Measurements from ENCODE around the gene RSL1D1.

The RSL1D1 gene

GRCh38 chr16:11893571-11893970, 42.2 kb upstream of the RSL1D1 start:
- Histone ChIP-seq H2AFZ (ENCODE audit: low read length) (no peak overlapping the region), H3K4me1 (ENCODE audit: insufficient read depth, low read length, poor library complexity, severe bottlenecking) (no peaks in the 10 kb centered on the region), H4K20me1 (ENCODE audit: insufficient read depth, low read length, poor library complexity, severe bottlenecking) (no peaks in the 10 kb centered on the region), H3K4me3 (ENCODE audit: low read length, poor library complexity, severe bottlenecking) (no peak overlapping the region), H3K9me2 (replicated peaks; ENCODE audit: low read depth, low read length) (no peaks in the 10 kb centered on the region), H3K9ac (ENCODE audit: low read depth, low read length, poor library complexity, severe bottlenecking) (no peak overlapping the region), H3K4me2 (ENCODE audit: low read depth, low read length, poor library complexity, severe bottlenecking) (no peak overlapping the region), H3K36me3 (ENCODE audit: insufficient read depth, low read length) (peaks cover 31% of the 10 kb centered on the region; the same call in 1 of the 2 replicates), H3F3A (ENCODE audit: low read depth) (no peaks in the 10 kb centered on the region), H3K9me3 (ENCODE audit: insufficient read depth, low read depth, low read length) (no peaks in the 10 kb centered on the region), H3K79me2 (ENCODE audit: insufficient read depth, low read length) (no peaks in the 10 kb centered on the region), H3K27me3 (ENCODE audit: insufficient read depth, low read length, poor library complexity, severe bottlenecking) (no peaks in the 10 kb centered on the region)
- TF ChIP-seq EZH2phosphoT487 (IDR thresholded peaks at IDR 0.05; ENCODE audit: borderline replicate concordance), result no peak
- TF ChIP-seq, protein P1, sequence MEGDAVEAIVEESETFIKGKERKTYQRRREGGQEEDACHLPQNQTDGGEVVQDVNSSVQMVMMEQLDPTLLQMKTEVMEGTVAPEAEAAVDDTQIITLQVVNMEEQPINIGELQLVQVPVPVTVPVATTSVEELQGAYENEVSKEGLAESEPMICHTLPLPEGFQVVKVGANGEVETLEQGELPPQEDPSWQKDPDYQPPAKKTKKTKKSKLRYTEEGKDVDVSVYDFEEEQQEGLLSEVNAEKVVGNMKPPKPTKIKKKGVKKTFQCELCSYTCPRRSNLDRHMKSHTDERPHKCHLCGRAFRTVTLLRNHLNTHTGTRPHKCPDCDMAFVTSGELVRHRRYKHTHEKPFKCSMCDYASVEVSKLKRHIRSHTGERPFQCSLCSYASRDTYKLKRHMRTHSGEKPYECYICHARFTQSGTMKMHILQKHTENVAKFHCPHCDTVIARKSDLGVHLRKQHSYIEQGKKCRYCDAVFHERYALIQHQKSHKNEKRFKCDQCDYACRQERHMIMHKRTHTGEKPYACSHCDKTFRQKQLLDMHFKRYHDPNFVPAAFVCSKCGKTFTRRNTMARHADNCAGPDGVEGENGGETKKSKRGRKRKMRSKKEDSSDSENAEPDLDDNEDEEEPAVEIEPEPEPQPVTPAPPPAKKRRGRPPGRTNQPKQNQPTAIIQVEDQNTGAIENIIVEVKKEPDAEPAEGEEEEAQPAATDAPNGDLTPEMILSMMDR (conservative IDR thresholded peaks at IDR 0.05; ENCODE audit: low read length), result no peak

DNA sequence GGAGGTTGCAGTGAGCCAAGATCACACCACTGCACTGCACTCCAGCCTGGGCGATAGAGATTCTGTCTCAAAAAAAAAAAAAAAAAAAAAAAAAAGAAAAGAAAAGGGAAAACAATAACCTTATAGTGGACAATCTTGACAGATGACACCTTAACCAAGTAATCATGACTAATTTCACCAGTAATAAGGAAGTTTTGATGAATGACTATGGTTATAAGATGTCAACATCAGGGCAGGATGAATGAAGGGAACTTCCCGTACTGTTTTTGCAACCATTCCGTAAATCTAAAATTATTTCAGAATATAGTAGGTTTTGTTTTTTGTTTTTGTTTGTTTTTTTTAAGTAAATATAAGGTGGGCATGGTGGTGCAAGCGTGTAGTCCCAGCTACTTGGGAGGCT, 41.4 kb upstream of the RSL1D1 start:
- no peak overlapping the region for H3K4me2 ChIP-seq (ENCODE audit: low read depth, low read length, poor library complexity, severe bottlenecking)
- no peak overlapping the region for H2AFZ ChIP-seq (ENCODE audit: low read length)
- H3K9ac ChIP-seq (ENCODE audit: low read depth, low read length, poor library complexity, severe bottlenecking), result no peak overlapping the region
- H3F3A ChIP-seq (ENCODE audit: low read depth), result no peaks in the 10 kb centered on the region
- TF ChIP-seq EZH2phosphoT487 (IDR thresholded peaks at IDR 0.05; ENCODE audit: borderline replicate concordance), result no peak
- TF ChIP-seq, protein P1 (conservative IDR thresholded peaks at IDR 0.05; ENCODE audit: low read length), result no peak
- no peaks in the 10 kb centered on the region for H3K9me2 ChIP-seq (replicated peaks; ENCODE audit: low read depth, low read length)
- H4K20me1 ChIP-seq (ENCODE audit: insufficient read depth, low read length, poor library complexity, severe bottlenecking), result no peaks in the 10 kb centered on the region
- no peaks in the 10 kb centered on the region for H3K27me3 ChIP-seq (ENCODE audit: insufficient read depth, low read length, poor library complexity, severe bottlenecking)
- peaks cover 31% of the 10 kb centered on the region; the same call in 1 of the 2 replicates for H3K36me3 ChIP-seq (ENCODE audit: insufficient read depth, low read length)
- no peaks in the 10 kb centered on the region for H3K79me2 ChIP-seq (ENCODE audit: insufficient read depth, low read length)
- no peak overlapping the region for H3K4me3 ChIP-seq (ENCODE audit: low read length, poor library complexity, severe bottlenecking)
- no peaks in the 10 kb centered on the region for H3K9me3 ChIP-seq (ENCODE audit: insufficient read depth, low read depth, low read length)
- no peaks in the 10 kb centered on the region for H3K4me1 ChIP-seq (ENCODE audit: insufficient read depth, low read length, poor library complexity, severe bottlenecking)

DNA sequence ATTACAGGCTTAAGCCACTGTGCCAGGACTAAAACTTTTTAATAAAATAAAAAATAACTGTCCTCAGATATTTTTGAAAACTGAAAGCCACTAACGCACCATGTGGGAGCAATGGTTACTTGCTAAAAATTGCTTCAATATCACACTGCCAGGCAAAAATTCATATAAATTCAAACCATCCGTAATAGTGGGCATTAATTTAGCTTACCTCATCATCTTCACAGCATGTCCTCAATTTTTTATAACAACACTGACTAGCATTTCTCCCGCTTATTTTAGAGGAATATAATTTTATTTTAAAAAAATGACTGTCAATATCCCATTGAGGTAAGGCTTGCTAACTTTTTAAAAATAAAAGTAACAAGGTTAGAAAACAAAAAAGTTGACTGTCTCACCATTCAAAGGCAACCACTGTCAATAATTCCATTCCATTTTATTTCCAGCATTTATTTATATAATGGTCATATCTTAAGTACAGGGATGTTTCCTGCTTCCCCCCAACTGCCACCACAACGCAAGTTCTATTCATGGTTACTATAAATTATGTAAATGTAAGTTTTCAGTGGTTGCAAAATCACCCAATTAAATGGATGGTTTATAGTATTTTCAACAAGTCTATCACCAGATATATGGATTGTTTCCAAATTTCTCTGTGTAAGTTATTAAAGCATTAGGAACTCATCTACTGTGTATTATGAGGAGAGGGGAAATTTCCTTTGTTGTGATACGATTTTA, 39.1 kb upstream of the RSL1D1 start:
- Histone ChIP-seq H3K9me3 (ENCODE audit: insufficient read depth, low read depth, low read length) (no peaks in the 10 kb centered on the region), H3K4me1 (ENCODE audit: insufficient read depth, low read length, poor library complexity, severe bottlenecking) (no peaks in the 10 kb centered on the region), H2AFZ (ENCODE audit: low read length) (no peak overlapping the region), H3K9me2 (replicated peaks; ENCODE audit: low read depth, low read length) (no peaks in the 10 kb centered on the region), H3K9ac (ENCODE audit: low read depth, low read length, poor library complexity, severe bottlenecking) (no peak overlapping the region), H3F3A (ENCODE audit: low read depth) (no peaks in the 10 kb centered on the region), H3K36me3 (ENCODE audit: insufficient read depth, low read length) (peaks cover 42% of the 10 kb centered on the region; the same call in 1 of the 2 replicates), H3K27me3 (ENCODE audit: insufficient read depth, low read length, poor library complexity, severe bottlenecking) (no peaks in the 10 kb centered on the region), H3K79me2 (ENCODE audit: insufficient read depth, low read length) (no peaks in the 10 kb centered on the region), H3K4me2 (ENCODE audit: low read depth, low read length, poor library complexity, severe bottlenecking) (no peak overlapping the region), H3K4me3 (ENCODE audit: low read length, poor library complexity, severe bottlenecking) (no peak overlapping the region), H4K20me1 (ENCODE audit: insufficient read depth, low read length, poor library complexity, severe bottlenecking) (no peaks in the 10 kb centered on the region)
- TF ChIP-seq, protein P1 (conservative IDR thresholded peaks at IDR 0.05; ENCODE audit: low read length), result no peak
- no peak for TF ChIP-seq EZH2phosphoT487 (IDR thresholded peaks at IDR 0.05; ENCODE audit: borderline replicate concordance)

Measured in Loucy (cell line).